Panc1 (cell line): ENCODE measurements around the gene SLITRK2.

ENCODE experiments used
- CTCF ChIP-seq: fragments of 450-650 bp; IDR thresholded peaks from 2 replicates; pipeline ENCODE4 v1.5.1; 2017; ENCODE audit warnings: mild to moderate bottlenecking
- POLR2AphosphoS5 ChIP-seq: IDR thresholded peaks from 2 replicates; pipeline ENCODE4 v1.6.1; 2012; ENCODE audit warnings: mild to moderate bottlenecking, low read depth, low read length, moderate library complexity
- REST ChIP-seq, 2 experiments: IDR thresholded peaks; 2 replicates each; pipeline ENCODE4 v1.6.1; 2011 to 2012; ENCODE audit warnings: low read depth in 2 of 2, control low read depth in 1 of 2, low read length in 1 of 2, mild to moderate bottlenecking in 1 of 2, moderate library complexity in 1 of 2; ENCODE audit not compliant: insufficient read depth in 1 of 2
- SIN3A ChIP-seq: IDR thresholded peaks from 2 replicates; pipeline ENCODE4 v1.6.1; 2012; ENCODE audit warnings: low read depth, mild to moderate bottlenecking, low read length, moderate library complexity, borderline replicate concordance; ENCODE audit not compliant: insufficient read depth
- TCF7L2 ChIP-seq: IDR thresholded peaks from 2 replicates; pipeline ENCODE4 v1.6.1; 2011; ENCODE audit warnings: mild to moderate bottlenecking, low read depth, low read length, inconsistent platforms

- TF ChIP-seq SIN3A (no peak), CTCF (no peak), POLR2AphosphoS5 (no peak), REST (IDR thresholded peaks at IDR 0.05; ENCODE audit: insufficient read depth in 1 of 2, low read depth in 2 of 2, low read length in 1 of 2) (no peak), TCF7L2 (no peak)
These were observed 27.3 kb downstream of the SLITRK2 start for GRCh38 chrX:145844886-145845285.
